ENCODE data around the gene PKDREJ.

DNA sequence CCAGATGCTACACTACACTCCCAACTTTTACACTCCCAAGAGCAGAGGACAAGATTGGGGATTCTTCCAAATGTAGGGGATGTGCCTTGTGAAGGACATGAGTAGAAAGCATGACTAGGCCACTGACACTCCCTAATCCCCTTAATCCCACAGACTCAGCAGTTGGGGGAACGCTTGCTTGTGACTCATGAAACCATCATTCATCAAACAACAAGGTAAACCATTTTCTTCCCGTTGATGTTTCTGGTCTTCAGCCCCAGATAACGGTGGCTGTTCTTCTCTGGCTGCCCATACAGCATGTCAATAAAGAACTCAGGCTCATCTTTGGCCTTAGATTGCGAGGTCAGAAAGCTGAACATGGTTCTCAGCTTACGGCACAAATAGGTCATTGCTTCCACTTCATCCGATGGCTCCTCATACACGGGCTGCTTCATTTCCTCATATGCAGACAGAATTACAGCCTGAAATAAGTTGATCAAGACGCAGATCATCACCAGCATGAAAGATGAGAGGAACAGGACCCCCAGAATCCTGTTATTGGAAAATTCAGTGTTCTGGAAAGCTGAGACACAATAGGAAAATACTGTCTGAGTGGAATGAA lies 6.7 kb downstream of the PKDREJ start:
- TF ChIP-seq, protein P1, sequence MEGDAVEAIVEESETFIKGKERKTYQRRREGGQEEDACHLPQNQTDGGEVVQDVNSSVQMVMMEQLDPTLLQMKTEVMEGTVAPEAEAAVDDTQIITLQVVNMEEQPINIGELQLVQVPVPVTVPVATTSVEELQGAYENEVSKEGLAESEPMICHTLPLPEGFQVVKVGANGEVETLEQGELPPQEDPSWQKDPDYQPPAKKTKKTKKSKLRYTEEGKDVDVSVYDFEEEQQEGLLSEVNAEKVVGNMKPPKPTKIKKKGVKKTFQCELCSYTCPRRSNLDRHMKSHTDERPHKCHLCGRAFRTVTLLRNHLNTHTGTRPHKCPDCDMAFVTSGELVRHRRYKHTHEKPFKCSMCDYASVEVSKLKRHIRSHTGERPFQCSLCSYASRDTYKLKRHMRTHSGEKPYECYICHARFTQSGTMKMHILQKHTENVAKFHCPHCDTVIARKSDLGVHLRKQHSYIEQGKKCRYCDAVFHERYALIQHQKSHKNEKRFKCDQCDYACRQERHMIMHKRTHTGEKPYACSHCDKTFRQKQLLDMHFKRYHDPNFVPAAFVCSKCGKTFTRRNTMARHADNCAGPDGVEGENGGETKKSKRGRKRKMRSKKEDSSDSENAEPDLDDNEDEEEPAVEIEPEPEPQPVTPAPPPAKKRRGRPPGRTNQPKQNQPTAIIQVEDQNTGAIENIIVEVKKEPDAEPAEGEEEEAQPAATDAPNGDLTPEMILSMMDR (conservative IDR thresholded peaks at IDR 0.05) = no peak
- no peak for TF ChIP-seq ZFX (IDR thresholded peaks at IDR 0.05)
